Stimulated activated CD8-positive, alpha-beta memory T cell treated with anti-CD3 and anti-CD28 coated beads, Interleukin-4, amount 100 ng/mL, for 48 hours (primary cell): ENCODE data around the gene UGT1A7.
A peak's percentile ranks its signal among the peaks of the same experiment; 100 is the strongest.
"Not testable (repeated sequence)": the region's sequence is repeated elsewhere in the genome, so short reads cannot be mapped to it uniquely, and the experiment has no call there.

Experiments used
- DNase-seq: peaks from one replicate; pipeline ENCODE4 v3.0.0-alpha.2; 2020

UGT1A7 gene

DNA sequence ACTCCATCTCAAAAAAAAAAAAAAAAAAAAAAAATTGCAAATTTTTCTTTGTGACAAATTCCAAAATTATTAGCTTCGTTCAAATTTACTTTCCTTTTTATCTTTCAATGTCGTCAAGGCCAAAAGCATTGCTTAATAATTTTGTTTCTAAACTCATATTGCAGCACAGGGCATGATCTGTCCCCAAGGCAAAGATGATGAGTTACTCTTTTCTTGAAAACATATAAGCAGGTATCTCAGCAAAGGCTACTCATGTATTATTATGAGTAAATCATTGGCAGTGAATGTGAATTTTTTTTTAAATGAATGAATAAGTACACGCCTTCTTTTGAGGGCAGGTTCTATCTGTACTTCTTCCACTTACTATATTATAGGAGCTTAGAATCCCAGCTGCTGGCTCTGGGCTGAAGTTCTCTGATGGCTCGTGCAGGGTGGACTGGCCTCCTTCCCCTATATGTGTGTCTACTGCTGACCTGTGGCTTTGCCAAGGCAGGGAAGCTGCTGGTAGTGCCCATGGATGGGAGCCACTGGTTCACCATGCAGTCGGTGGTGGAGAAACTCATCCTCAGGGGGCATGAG is at the start of gene UGT1A7:
TSS of gene UGT1A7 (plus strand) at position 381 of the 579 bp plus-strand sequence. CDS start at position 418, 37 bp downstream.
- no peak for DNase-seq

DNA sequence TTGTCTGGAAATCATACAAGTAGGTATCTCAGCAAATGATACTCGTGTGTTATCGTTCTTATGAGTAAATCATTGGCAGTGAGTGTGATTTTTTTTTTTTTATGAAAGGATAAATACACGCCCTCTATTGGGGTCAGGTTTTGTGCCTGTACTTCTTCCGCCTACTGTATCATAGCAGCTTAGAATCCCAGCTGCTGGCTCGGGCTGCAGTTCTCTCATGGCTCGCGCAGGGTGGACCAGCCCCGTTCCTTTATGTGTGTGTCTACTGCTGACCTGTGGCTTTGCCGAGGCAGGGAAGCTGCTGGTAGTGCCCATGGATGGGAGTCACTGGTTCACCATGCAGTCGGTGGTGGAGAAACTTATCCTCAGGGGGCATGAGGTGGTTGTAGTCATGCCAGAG is 45.4 kb upstream of the UGT1A7 start, which contains the start of gene UGT1A10:
TSS of gene UGT1A10 (plus strand) at position 143 of the 400 bp plus-strand sequence. CDS start at position 218, 75 bp downstream.
- not testable (repeated sequence) for DNase-seq

DNA sequence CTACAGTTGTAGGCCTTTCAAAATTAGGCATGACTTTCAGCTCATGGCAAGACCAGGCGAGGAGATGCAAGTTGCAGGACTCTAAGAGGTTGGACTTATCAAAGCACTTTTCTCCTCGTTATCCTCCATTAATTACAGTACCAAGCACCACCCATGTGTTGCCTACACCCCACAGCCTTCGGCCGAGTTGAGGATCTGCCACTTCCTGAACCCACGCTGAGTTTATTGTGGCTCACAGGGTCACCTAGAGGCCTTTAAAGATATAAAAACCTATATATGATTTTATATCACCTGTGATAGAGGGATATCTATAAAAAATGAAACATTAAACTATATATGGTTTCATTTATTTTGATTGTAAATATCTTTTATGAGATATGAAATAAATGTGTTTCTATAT is 42.9 kb upstream of the UGT1A7 start:
- DNase-seq: no peak

DNA sequence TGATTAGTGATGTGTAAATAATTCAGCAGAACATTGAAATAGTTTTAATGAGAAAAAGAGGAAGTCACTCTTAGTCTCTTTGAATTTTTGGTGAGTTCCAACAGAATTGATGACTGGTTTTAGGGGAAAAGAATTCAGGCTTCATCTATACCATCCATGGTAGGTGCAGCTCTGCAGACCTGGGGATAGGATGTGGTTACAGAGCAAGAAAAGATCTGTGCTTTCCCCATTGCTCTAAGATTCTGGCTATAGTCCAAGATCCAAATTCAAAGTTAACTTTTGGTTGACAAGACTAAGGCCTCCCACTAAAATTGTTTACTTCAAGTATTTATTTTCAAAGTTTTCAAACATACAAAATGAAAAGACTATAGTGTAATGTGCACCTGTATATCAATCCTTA is 41.8 kb upstream of the UGT1A7 start:
- DNase-seq: no peak

DNA sequence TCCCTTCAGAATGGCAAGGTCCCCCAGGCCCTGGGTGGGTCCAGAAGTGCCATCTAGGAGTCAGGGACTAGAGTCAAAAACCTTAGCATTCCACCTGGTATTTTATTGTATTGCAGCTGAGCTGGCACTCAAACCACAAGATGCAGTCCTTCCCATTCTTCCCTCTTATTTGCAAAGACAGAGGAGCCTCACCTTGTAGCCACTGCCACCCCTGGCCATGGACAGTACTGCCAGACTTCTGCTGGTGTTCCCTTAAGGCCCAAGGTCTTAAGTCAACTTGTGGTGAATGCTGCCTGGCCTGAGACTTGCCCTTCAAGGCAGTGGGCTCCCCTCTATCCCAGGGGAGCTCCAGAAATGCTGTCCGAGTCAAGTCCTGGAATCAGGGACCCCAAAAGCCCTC is 38.6 kb upstream of the UGT1A7 start:
- no peak for DNase-seq

DNA sequence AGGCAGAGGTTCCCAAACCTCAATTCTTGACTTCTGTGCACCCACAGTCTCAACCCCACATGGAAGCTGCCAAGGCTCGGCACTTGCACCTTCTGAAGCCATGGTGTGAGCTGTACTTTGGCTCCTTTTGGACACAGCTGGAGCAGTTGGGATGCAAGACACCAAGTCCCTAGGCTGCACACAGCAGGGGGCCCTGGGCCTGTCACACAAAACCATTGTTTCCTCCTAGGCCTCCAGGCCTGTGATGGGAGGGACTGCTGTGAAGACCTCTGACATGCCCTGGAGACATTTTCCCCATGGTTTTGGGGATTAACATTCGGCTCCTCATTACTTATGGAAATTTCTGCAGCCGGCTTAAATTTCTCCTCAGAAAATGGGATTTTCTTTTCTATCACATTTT is 35.7 kb upstream of the UGT1A7 start:
- not testable (repeated sequence) for DNase-seq

DNA sequence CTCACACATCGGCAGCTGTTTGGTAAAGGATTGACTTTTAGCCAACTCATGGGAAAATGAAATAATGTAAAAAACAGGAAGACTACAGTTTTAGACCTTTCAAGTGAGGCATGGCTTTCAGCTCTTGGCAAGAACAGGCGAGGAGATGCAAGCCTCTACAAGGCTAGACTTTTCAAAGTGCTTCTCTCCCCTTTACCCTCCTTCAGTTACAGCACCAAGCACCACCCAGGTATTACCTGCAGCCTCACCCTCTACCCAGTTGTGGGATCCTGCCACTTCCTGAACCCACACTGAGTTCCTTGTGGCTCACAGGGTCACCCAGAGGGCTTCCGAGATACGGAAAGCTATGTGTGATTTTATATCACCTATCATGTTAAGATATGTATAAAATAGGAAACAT is 30.7 kb upstream of the UGT1A7 start:
- no peak for DNase-seq

DNA sequence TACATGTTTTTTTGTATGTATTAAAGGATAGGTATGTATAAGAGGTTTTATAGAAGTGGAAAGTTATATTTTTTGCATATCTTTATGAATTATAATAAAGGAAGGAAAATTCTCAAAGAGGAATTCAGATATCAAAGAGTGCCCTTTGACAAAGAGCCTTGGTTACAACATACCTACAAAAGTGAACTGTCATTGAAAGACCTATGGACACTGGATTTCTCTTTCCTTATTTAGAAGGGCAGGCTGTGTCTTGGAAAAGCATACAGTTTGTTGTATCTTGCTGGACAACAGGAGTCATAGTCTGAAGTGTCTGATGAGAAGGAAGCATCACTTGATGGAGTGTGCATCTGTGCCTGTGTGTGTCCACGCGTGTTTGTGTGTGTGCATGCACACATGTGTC is 30.3 kb upstream of the UGT1A7 start:
- no peak for DNase-seq

DNA sequence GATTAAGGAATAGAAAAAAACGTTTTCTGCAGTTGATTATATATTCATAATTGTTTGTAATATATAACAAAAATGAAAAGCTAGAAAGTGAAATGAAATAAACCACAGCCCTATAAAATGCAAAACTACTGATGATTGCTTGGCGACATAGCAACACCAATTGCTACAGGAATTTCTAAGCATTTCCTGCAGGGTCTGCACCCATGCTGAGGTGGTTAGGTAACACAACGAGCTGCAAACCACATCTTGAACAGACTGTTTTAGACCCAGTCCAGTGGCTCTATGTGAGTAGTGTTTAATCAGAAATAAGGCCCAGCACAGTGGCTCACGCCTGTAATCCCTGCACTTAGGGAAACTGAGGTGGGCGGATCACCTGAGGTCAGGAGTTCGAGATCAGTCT is 27.2 kb upstream of the UGT1A7 start:
- DNase-seq: no peak

DNA sequence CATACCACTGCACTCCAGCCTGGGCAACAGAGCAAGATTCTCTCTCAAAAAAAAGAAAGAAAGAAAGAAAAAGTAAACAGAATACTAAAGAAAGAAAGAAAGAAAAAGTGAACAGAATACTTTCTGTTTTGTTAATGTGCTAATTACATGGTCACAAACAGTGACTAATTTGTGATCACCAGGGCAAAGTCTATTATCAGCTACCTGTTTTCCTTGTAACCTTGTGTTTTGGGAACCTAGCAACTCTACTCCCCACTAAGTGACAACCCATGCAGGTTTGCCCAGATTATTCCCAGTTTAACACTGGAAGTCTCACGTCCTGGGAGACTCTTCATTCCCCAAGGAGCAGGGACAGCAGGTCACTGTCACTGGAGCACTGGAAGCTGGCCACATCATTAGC is 26.7 kb upstream of the UGT1A7 start:
- no peak for DNase-seq

DNA sequence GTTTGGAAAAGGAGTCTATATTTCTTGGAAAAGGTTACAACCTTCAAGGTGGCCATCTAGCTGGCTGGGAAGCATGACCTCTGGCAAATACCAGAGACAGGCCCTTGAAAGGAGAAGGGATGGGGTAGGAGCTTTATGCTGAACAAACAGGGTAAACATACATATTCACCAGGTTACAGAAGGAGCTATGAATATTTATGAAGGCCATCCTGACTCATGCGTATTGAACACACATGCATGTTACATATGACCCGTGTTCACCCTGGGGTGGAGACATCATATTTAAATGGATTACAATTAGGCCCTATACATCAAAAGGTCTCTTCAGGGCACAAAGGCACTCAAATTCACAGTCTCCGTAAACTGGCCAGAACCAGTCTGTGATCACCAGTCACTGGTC is 25.8 kb upstream of the UGT1A7 start:
- not testable (repeated sequence) for DNase-seq

DNA sequence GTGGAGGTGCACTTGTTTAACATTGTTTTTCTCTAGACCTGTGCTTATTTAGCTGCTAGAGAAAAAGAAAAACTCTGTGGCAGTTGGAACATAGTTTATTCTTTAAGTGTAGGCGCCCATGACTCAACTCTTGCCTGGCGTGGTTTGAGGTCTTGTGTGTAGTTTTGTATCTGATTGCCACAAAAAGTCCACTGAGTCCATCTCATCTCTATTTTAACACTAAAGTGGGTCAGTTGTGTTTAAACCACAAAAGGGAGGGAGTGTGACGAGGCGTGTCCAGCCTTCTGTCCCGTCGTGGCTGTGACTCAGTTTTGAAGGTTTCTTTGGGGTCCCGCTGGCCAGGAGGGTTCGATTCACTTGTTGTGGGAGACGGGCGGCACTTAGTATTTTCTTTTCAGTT is 25.3 kb upstream of the UGT1A7 start:
- DNase-seq: peak; percentile 30

DNA sequence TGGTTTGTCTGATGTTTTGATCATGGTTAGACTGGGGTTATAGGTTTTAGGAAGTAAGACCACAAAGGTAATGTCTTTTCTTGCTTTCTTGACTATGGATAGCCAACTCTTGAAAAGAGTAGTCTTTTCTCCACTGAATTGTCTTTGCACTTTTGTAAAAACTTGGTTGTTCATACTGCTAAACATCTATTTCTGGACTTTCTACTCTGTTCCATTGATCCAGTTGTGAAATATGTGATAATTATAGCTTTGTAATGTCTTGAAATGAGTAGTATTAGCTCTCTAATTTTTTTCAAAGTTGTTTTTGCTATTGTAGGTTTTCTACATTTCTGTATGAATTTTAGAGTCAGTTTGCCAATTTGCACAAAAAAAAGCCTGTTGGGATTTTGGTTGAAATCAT is 23.1 kb upstream of the UGT1A7 start:
- no peak for DNase-seq

DNA sequence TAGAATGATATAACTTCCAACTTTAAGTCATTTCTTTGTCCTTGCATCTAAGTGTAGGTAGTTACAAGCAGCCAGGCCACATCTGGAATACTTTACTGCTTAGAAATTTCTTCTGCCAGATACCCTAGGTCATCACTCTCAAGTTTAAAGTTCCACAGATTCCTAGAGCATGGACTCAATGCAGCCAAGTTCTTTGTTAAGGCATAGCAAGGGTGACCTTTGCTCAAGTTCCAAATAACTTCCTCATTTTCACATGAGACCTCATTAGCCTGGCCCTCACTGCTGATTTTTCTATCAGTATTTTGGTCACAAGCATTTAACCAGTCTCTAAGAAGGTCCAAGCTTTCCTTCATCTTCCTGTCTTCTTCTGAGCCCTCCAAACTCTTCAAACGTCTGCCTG is 17.8 kb upstream of the UGT1A7 start:
- DNase-seq: no peak

DNA sequence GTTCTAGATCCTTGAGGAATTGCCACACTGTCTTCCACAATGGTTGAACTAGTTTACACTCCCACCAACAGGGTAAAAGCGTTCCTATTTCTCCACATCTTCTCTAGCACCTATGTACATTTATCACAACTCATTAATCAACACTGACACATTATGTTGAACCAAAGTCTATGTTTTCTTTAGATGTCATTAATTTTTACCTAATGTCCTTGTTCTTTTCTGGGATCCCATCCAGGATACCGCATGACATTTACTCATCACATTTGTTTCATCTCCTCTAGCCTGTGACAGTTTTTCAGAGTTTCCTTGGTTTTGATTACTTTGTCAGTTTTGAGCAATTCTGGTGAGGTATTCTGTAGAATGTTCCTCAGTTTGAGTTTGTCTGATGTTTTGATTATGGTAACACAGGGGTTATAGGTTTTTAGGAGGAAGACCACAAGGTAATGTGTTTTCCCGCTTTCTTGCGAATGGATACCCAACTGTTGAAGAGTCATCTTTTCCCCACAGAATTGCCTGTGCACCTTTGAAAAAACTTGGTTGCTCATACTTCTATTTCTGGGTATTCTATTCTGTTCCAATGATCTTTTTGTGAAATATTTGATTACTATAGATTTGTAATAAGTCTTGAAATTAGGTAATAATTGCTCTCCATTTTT is 13.0 kb upstream of the UGT1A7 start:
- DNase-seq: no peak

DNA sequence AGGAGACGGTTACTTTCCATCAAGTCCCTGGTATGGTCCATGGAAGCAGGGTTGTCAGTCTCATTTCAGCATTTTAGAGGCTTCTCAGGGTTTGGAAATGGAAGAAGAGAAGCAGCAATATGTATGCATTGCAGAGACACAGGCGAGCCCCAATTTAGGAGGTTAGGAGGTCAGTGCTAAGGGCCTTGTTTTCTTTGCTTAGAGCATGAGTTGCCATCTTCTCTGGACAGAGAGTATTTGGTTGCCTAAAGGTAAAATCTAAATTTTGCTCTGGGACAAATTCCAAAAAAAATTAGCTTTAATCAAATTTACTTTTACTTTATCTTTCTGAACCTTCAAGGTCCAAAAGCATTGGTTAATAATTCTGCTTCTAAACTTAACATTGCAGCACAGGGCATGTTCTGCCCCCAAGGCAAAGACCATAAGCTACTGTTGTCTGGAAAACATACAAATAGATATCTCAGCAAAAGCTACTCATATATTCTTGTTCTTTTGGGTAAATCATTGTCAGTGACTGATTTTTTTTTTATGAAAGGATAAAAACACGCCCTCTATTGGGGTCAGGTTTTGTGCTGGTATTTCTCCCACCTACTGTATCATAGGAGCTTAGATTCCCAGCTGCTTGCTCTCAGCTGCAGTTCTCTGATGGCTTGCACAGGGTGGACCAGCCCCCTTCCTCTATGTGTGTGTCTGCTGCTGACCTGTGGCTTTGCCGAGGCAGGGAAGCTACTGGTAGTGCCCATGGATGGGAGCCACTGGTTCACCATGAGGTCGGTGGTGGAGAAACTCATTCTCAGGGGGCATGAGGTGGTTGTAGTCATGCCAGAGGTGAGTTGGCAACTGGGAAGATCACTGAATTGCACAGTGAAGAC is 10.2 kb upstream of the UGT1A7 start, which contains the start of gene UGT1A9:
TSS of gene UGT1A9 (plus strand) at position 609 of the 872 bp plus-strand sequence. CDS start at position 646, 37 bp downstream.
- DNase-seq: no peak

DNA sequence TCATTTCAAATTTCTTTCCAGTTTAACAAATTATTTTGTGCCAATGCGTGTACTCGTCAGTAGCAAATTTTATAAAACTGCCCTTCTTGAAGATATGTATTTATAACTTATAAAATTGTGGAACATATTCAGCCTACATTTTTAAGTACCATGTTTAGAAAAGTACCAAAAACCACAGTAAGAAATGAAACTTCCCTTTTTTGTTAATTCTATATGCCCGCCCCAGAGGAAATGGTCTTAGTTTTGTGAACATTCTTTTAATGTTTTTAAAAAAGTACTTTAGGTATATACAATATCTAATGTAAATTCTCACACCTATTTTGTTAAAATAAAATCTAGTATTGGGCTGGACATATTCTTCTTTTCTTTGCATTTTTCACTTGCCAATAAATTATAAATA is 8.8 kb upstream of the UGT1A7 start:
- no peak for DNase-seq

DNA sequence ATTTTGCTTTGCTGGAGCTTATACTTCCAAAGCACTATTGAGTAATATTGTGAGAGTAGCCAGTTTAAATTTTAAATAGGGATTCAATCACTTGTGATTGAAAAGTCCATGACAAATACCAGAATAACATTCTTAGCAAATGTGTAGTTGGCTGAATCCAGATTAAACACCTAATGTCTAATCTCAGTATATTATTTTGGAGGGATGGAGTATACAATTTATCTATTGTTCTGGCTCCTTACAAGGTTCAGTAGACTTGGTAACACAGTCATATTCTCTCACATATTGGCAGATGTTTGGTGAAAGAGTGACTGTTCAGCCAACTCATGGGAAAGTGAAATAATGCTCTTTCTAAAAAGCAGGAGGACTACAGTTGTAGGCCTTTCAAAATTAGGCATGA is 7.8 kb upstream of the UGT1A7 start:
- no peak for DNase-seq

DNA sequence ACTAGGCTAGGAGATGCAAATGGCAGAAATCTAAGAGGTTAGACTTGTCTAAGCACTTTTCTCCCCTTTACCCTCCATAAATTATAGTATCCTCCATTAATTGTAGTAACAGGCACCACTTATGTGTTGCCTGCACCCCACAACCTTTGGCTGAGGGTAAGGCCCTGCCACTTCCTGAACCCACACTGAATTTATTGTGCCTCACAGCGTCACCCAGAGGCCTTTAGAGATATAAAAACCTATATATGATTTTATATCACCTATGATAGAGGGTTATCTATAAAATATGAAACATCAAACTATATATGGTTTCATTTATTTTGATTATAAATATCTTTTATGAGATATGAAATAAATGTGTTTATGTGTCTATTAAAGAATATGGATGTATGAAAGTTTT is 7.4 kb upstream of the UGT1A7 start:
- DNase-seq: no peak

DNA sequence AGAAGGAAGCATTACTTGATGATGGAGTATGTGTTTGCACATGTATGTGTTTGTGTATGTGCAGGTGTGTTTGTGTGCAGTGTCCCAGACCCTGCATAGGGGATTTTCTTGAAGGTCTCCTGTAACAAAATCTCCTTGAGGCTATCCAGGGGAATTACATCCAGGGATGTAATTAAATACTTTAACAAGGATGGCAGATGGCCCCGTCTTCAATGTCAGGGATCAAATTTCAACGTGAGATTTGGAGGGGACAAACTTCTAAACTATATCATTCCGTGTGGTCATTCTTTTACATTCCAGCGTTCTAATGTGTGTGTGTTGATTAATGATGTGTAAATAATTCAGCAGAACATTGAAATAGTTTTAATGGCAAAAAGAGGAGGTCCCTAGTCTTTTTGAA is 6.7 kb upstream of the UGT1A7 start:
- DNase-seq: no peak

DNA sequence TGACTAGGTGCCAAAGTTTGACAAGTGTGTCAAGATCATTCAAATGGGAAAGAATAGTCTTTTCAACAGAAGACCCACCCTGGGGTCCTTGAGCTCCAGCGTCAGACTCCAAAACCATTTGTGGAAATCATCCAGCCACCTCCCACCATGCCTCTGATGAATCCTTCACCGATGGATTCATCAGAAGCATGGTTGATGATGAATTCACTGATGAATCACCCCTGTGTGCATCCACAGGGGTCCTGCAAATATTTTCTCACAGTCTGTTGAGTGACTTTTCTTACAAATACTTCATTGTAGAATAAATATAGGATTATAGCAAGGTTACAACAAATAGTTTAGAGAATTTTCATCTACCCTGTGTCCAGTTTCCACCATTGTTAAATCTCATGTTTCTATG is 5.7 kb upstream of the UGT1A7 start:
- no peak for DNase-seq

DNA sequence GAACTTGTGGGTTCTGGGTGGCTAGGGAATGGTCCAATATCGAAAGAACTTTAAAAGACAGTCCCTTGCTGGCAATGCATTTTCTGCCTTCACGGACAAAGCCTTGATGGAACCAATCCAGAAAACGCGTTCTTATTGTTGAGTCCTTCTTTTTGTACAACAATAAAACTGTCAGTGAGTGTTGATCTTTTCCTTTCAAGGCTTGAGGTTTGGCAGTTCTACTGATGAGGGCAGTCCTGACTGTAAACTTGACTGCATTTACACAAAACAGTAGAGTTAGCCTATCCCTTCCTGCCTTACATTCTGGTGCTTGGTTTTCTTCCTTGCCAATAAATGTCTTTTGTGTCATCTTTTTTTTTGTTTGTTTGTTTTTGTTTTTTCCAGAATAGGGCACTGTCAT is 2.5 kb upstream of the UGT1A7 start:
- no peak for DNase-seq

DNA sequence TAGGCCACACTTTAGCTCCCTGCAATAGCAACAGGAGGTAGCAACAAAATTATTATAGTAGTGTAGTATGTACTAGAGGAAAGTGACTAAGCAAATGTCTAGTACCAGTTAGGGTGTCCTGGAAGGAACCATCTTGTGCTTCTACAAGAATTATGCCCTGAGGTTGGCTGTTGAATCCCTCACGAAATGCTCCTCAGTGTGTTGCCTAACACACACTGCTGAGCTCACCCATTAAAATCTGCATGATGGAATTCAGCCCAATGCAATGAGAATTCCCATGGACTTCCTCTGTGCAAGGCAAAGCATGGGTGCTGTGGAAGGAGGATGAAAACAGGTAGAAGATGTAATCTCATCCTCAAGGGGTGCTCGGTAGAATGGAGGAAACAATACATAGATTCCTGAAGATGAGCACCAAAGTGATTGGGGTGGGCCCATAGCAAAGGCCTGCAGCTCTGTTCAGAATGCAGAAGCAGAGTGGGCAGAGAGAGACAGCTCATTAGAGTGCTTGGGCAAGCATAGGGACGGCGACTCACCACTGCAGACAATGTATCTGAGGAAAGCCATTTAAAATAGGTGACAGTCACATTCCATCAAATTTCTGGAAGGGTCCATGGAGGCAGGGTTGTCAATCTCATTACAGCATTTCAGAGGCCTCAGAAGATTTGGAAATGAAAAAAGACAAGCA is 1.2 kb upstream of the UGT1A7 start:
- no peak for DNase-seq
